PFSK-1 (cell line): Measurements from ENCODE around the gene MSI2.

Experiments
- FOXP2 ChIP-seq: optimal IDR thresholded peaks from 2 replicates; pipeline ENCODE3; 2011; ENCODE audit warnings: borderline replicate concordance, control low read depth, inconsistent platforms; ENCODE audit not compliant: insufficient read depth; ENCODE audit errors: extremely low read length, extremely low read depth
- POLR2AphosphoS5 ChIP-seq: IDR thresholded peaks from 2 replicates; pipeline ENCODE4 v1.6.1; 2012; ENCODE audit warnings: low read depth, mild to moderate bottlenecking, control low read depth, low read length, moderate library complexity
- REST ChIP-seq, 2 experiments: IDR thresholded peaks; 2 replicates each; pipeline versions ENCODE4 v1.6.1 to v1.8.0; 2011 to 2012; ENCODE audit warnings: low read depth in 2 of 2, low read length in 2 of 2, control low read depth in 1 of 2, inconsistent platforms in 1 of 2, mild to moderate bottlenecking in 1 of 2, moderate library complexity in 1 of 2; ENCODE audit not compliant: insufficient read depth in 1 of 2
- SIN3A ChIP-seq: IDR thresholded peaks from 2 replicates; pipeline ENCODE4 v1.6.1; 2012; ENCODE audit warnings: mild to moderate bottlenecking, low read length, moderate library complexity, borderline replicate concordance; ENCODE audit not compliant: insufficient read depth
- TAF1 ChIP-seq: IDR thresholded peaks from 2 replicates; pipeline ENCODE4 v1.6.1; 2012; ENCODE audit warnings: low read length, control low read depth, borderline replicate concordance; ENCODE audit not compliant: insufficient read depth

MSI2 gene

DNA sequence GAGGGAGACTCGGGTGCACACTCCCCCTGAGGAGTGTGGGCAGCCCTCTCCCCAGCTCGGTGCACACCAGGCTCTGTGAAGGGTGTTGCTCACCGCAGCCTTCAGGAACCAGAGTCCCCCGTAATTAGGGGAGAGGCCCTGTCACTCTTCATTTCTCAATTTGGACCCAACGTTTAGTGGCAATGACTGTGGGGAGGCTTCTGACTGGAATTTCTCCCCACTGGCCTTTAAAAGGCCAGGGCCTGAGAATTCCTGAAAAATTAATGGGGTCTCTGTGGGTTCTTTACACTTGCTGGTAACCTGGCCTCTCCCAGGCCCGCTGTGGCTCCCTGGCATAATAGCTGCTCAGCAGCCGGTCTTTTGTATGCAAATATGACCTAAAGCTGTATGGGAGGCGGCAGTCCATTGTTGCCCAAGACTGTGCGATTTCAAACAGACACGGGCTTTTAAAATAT lies 209.7 kb downstream of the MSI2 start:
- TF ChIP-seq REST (IDR thresholded peaks at IDR 0.05; ENCODE audit: insufficient read depth in 1 of 2, low read depth in 2 of 2, low read length in 2 of 2): no peak
- TF ChIP-seq POLR2AphosphoS5: no peak
- no peak for TF ChIP-seq SIN3A
- TF ChIP-seq TAF1: no peak
- TF ChIP-seq FOXP2: no peak

- TF ChIP-seq TAF1: no peak
- TF ChIP-seq FOXP2: no peak
- TF ChIP-seq SIN3A: no peak
- TF ChIP-seq POLR2AphosphoS5: no peak
- no peak for TF ChIP-seq REST (IDR thresholded peaks at IDR 0.05; ENCODE audit: insufficient read depth in 1 of 2, low read depth in 2 of 2, low read length in 2 of 2)
These were observed 210.2 kb downstream of the MSI2 start for GRCh38 chr17:57466521-57466920.

DNA sequence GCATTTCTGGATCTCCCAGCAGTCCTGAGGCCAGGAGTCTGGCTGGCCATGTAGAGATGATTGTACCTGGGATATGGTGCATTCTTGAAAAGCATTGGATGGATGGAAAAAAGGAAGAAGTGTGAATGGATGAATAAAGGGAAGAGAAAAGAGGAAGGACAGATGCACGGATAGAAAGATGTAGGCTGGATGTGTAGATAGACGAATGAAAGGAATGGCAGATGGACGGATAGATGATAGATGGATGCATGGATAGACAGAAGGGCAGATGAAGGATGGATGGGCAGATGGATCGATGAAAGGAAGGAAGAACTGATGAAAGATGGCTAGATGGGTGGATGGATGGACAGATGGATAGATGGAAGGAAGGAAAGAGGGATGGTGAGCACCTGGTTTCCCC lies 210.9 kb downstream of the MSI2 start:
- TF ChIP-seq REST (IDR thresholded peaks at IDR 0.05; ENCODE audit: insufficient read depth in 1 of 2, low read depth in 2 of 2, low read length in 2 of 2): no peak

DNA sequence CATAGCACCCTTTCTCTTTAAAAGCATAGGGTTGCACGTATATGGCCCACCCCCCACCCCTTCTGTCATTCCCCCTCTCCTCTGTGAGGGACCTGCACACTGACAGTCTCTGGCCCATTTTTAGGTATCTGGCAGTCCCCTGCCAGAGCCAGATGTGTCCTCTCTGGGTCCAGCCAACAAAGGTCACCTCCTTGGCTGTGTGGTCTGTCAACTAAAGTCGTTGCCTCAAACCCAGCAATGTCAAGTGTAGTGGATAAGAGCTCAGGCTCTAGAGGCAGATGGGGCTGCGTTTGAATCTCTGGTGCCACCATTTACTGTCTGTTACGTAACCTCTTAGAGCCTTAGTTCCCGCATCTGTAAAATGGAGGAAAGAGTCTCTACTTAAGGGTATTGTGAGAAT lies 211.5 kb downstream of the MSI2 start:
- TF ChIP-seq FOXP2 (no peak), POLR2AphosphoS5 (no peak), REST (IDR thresholded peaks at IDR 0.05; ENCODE audit: insufficient read depth in 1 of 2, low read depth in 2 of 2, low read length in 2 of 2) (no peak), TAF1 (no peak), SIN3A (no peak)
